Vagina (tissue), 2 donors: ENCODE measurements around the gene COL6A1. TPM values are rescaled to one million over a fixed set of nuclear protein-coding genes. Genes with fewer than 3 reads are reported as not detected.

Experiments used
- DNase-seq, 2 donors: peaks; one replicate each; pipeline ENCODE4 v3.0.0-alpha.2; 2017; ENCODE audit errors: extremely low spot score in 2 of 2
- H3K27ac ChIP-seq: fragments of 200-600 bp; sonication (generic); one replicate; pipeline ENCODE4 v1.5.1; 2019
- H3K27me3 ChIP-seq: fragments of 200-600 bp; sonication (generic); one replicate; pipeline ENCODE4 v1.5.1; 2019
- H3K36me3 ChIP-seq, 2 donors: fragments of 200-600 bp; sonication (generic); one replicate each; pipeline ENCODE4 v1.5.1; 2017 to 2019
- H3K4me1 ChIP-seq: fragments of 200-600 bp; sonication (generic); one replicate; pipeline ENCODE4 v1.5.1; 2019
- H3K4me3 ChIP-seq, 2 donors: fragments of 200-600 bp; sonication (generic); 1 replicate in 1 of 2; 2 replicates in 1 of 2; pipeline ENCODE4 v1.5.1; 2016 to 2019
- H3K9me3 ChIP-seq: fragments of 200-600 bp; sonication (generic); one replicate; pipeline ENCODE4 v1.5.1; 2019
- CTCF ChIP-seq, 3 experiments: fragments of 450-650 bp in 2 of 3; fragments of 200-600 bp in 1 of 3; sonication (generic) in 1 of 3; IDR thresholded peaks; one replicate each; pipeline ENCODE4 v1.5.1; 2017 to 2019; ENCODE audit warnings: antibody characterized with exemption in 3 of 3, mild to moderate bottlenecking in 2 of 3, moderate library complexity in 2 of 3
- POLR2A ChIP-seq, 2 donors: fragments of 450-650 bp; IDR thresholded peaks; one replicate each; pipeline ENCODE4 v1.6.1; 2017; ENCODE audit warnings: antibody characterized with exemption in 2 of 2, mild to moderate bottlenecking in 2 of 2, moderate library complexity in 2 of 2
- POLR2AphosphoS5 ChIP-seq, 2 donors: sonication (generic); formaldehyde crosslinking; IDR thresholded peaks; one replicate each; pipeline ENCODE4 v1.9.0; 2017; ENCODE audit warnings: antibody characterized with exemption in 2 of 2, mild to moderate bottlenecking in 2 of 2, low read depth in 1 of 2; ENCODE audit not compliant: insufficient read depth in 1 of 2
- intact Hi-C: fragments of 100-400 bp; cut with DNase I; formaldehyde crosslinking; loops from one replicate; pipeline ENCODE4 v1.15.1; 2023
- total RNA-seq: library from RNA; depleted of rRNA; stranded (reverse); fragments of >200 nt; gene quantifications from one replicate; pipeline ENCODE4 v1.2.3, GENCODE V29; 2016

Gene COL6A1
- total RNA-seq, 1 donor from 2014 or later = 520 TPM

GRCh38 chr21:46051821-46052675 lies 70.5 kb downstream of the COL6A1 start:
- Histone ChIP-seq H3K27me3 (no peaks in the 10 kb centered on the region), H3K27ac (peak overlapping the region; percentile 95), H3K36me3 (no peaks in the 10 kb centered on the region), H3K9me3 (no peaks in the 10 kb centered on the region), H3K4me1 (peaks cover 45% of the 10 kb centered on the region), H3K4me3 (no peak overlapping the region)
- TF ChIP-seq CTCF (IDR thresholded peaks at IDR 0.05) (no peak), POLR2A (IDR thresholded peaks at IDR 0.05) (no peak), POLR2AphosphoS5 (IDR thresholded peaks at IDR 0.05; ENCODE audit: insufficient read depth in 1 of 2, low read depth in 1 of 2) (no peak)
- intact Hi-C loops = no loop called here
- DNase-seq = peak in 1 of 2 donors; percentile 88

DNA sequence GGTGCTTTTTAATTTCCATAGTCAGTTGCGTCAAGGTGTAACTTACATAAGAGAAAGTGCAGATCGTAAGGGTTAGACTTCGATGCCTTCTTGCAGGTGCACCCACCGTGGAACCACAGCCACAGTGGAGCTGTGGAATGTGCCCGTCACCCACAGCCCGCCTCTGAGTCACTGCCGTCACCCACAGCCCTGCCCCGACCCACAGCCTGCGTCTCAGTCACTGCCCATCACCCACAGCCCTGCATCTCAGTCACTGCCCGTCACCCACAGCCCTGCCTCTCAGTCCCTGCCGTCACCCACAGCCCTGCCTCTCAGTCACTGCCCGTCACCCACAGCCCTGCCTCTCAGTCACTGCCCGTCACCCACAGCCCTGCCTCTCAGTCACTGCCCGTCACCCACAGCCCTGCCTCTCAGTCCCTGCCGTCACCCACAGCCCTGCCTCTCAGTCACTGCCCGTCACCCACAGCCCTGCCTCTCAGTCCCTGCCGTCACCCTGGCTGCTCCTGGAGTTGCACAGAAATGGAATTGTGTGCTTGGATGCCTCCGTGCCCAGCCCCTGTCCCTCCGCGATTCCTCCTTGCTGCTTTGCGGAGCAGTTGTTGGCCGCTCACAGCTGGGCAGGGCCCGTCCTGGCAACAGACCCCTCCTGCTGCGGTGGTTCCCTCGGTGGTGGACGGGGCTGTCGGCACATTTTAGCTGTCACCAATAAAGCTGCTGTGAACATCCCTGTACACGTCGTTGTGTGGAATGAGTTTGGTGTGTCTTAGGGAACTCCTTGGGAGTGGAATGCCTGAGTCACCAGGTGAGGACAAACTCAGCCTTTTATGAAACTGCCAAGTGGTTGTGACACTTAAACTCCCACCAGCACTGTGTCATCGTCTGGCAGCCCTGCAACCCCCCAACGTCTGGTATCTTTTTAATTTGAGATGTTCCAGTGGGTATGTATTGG lies 71.4 kb downstream of the COL6A1 start:
- Histone ChIP-seq H3K36me3 (no peaks in the 10 kb centered on the region), H3K9me3 (no peaks in the 10 kb centered on the region), H3K4me3 (no peak overlapping the region), H3K4me1 (peaks cover 49% of the 10 kb centered on the region), H3K27ac (peak overlapping the region; percentile 95), H3K27me3 (no peaks in the 10 kb centered on the region)
- peak; percentile 74 to 76 for DNase-seq
- intact Hi-C loops = no loop called here
- TF ChIP-seq POLR2AphosphoS5 (IDR thresholded peaks at IDR 0.05; ENCODE audit: insufficient read depth in 1 of 2, low read depth in 1 of 2) (peak in 1 of 2 donors; percentile 12), CTCF (IDR thresholded peaks at IDR 0.05) (no peak)

GRCh38 chr21:46054031-46054430 lies 72.5 kb downstream of the COL6A1 start:
- intact Hi-C loops = no loop called here
- H3K4me1 ChIP-seq = peaks cover 46% of the 10 kb centered on the region
- H3K9me3 ChIP-seq = no peaks in the 10 kb centered on the region
- H3K36me3 ChIP-seq = no peaks in the 10 kb centered on the region
- H3K4me3 ChIP-seq = no peak overlapping the region
- no peak for DNase-seq
- no peaks in the 10 kb centered on the region for H3K27me3 ChIP-seq
- H3K27ac ChIP-seq = peak overlapping the region; percentile 90
- TF ChIP-seq POLR2A (IDR thresholded peaks at IDR 0.05) = no peak
- TF ChIP-seq CTCF (IDR thresholded peaks at IDR 0.05) = no peak
- TF ChIP-seq POLR2AphosphoS5 (IDR thresholded peaks at IDR 0.05; ENCODE audit: insufficient read depth in 1 of 2, low read depth in 1 of 2) = no peak

DNA sequence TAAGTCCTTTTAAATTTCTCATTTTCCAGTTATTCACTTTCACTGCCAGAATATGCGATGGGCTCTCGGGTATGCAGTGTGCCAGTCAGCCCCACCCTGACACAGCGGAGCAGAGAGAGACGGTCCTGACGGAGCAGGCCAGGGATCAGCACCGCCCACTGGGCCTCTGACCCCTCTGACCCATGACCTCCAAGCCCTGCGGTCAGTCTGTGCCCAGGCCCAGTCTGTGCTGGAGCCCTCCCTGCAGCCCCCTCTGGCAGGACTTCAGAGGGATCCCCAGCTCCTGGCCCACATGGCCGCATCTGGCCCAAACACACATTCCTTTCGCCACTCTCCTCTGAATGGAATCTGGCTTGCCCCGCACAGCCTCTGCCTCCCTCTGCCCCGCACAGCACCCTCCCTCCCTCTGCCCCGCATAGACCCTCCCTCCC lies 72.9 kb downstream of the COL6A1 start:
- intact Hi-C loops = no loop called here
- Histone ChIP-seq H3K9me3 (no peaks in the 10 kb centered on the region), H3K27ac (peak overlapping the region; percentile 90), H3K36me3 (no peaks in the 10 kb centered on the region), H3K27me3 (no peaks in the 10 kb centered on the region), H3K4me3 (no peak overlapping the region), H3K4me1 (peaks cover 42% of the 10 kb centered on the region)
- peak in 1 of 2 donors; percentile 79 for DNase-seq
- TF ChIP-seq POLR2AphosphoS5 (IDR thresholded peaks at IDR 0.05; ENCODE audit: insufficient read depth in 1 of 2, low read depth in 1 of 2) (peak in 1 of 2 donors; percentile 45), POLR2A (IDR thresholded peaks at IDR 0.05) (no peak)

Other genes starting within 250 kb of the COL6A1 start
- gene COL6A2, start 116.3 kb downstream of the COL6A1 start, total RNA-seq = 535 TPM
- not detected for gene FTCD, start 173.8 kb downstream of the COL6A1 start, total RNA-seq
- 5.2 TPM for gene SPATC1L, start 202.7 kb downstream of the COL6A1 start, total RNA-seq
- gene LSS, start 247.0 kb downstream of the COL6A1 start, total RNA-seq = 103 TPM